ENCODE data around the gene EEIG2.

Gene EEIG2

GRCh38 chr1:108561689-108562326, 1.9 kb downstream of the EEIG2 start:
- TF ChIP-seq, protein P1, sequence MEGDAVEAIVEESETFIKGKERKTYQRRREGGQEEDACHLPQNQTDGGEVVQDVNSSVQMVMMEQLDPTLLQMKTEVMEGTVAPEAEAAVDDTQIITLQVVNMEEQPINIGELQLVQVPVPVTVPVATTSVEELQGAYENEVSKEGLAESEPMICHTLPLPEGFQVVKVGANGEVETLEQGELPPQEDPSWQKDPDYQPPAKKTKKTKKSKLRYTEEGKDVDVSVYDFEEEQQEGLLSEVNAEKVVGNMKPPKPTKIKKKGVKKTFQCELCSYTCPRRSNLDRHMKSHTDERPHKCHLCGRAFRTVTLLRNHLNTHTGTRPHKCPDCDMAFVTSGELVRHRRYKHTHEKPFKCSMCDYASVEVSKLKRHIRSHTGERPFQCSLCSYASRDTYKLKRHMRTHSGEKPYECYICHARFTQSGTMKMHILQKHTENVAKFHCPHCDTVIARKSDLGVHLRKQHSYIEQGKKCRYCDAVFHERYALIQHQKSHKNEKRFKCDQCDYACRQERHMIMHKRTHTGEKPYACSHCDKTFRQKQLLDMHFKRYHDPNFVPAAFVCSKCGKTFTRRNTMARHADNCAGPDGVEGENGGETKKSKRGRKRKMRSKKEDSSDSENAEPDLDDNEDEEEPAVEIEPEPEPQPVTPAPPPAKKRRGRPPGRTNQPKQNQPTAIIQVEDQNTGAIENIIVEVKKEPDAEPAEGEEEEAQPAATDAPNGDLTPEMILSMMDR (IDR thresholded peaks at IDR 0.05; ENCODE audit: low read depth, low read length) = peak; percentile 85
- Histone ChIP-seq H3K9me3 (ENCODE audit: severe bottlenecking) (no peaks in the 10 kb centered on the region), H3K4me3 (ENCODE audit: low read depth, low read length) (no peak overlapping the region), H3K27ac (no peak overlapping the region), H3K27me3 (ENCODE audit: insufficient read depth, low read depth, severe bottlenecking) (no peaks in the 10 kb centered on the region), H3K36me3 (no peaks in the 10 kb centered on the region)
- peak; percentile 82 for DNase-seq

GRCh38 chr1:108563808-108564207, 3.9 kb downstream of the EEIG2 start:
- no peak for DNase-seq
- Histone ChIP-seq H3K27ac (no peak overlapping the region), H3K27me3 (ENCODE audit: insufficient read depth, low read depth, severe bottlenecking) (no peaks in the 10 kb centered on the region), H3K9me3 (ENCODE audit: severe bottlenecking) (no peaks in the 10 kb centered on the region), H3K4me3 (ENCODE audit: low read depth, low read length) (no peak overlapping the region), H3K36me3 (no peaks in the 10 kb centered on the region)
- TF ChIP-seq, protein P1 (IDR thresholded peaks at IDR 0.05; ENCODE audit: low read depth, low read length) = no peak

DNA sequence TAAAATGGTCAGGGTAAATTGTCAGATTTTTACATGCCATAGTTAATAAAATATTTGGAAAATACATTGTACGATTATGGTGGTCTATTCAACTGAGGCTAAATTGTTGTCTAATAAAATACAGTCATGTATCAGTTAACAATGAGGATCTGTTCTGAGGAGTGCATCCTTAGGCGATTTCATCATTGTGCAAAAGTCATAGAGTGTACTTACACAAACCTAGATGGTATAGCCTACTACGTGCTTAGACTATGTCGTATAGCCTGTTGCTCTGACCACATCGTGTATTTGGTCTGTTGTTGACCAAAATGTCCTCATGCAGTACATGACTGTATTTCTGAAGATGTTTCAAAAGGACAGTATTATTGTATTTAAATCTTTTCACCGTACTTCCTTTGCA, 5.2 kb downstream of the EEIG2 start:
- TF ChIP-seq, protein P1 (IDR thresholded peaks at IDR 0.05; ENCODE audit: low read depth, low read length) = no peak
- no peaks in the 10 kb centered on the region for H3K27me3 ChIP-seq (ENCODE audit: insufficient read depth, low read depth, severe bottlenecking)
- no peaks in the 10 kb centered on the region for H3K9me3 ChIP-seq (ENCODE audit: severe bottlenecking)
- H3K4me3 ChIP-seq (ENCODE audit: low read depth, low read length) = no peak overlapping the region
- DNase-seq = no peak
- H3K36me3 ChIP-seq = no peaks in the 10 kb centered on the region
- no peak overlapping the region for H3K27ac ChIP-seq

GRCh38 chr1:108565512-108565911, 5.6 kb downstream of the EEIG2 start:
- Histone ChIP-seq H3K27ac (no peak overlapping the region), H3K27me3 (ENCODE audit: insufficient read depth, low read depth, severe bottlenecking) (no peaks in the 10 kb centered on the region), H3K36me3 (no peaks in the 10 kb centered on the region), H3K4me3 (ENCODE audit: low read depth, low read length) (no peak overlapping the region), H3K9me3 (ENCODE audit: severe bottlenecking) (no peaks in the 10 kb centered on the region)
- DNase-seq = no peak
- TF ChIP-seq, protein P1 (IDR thresholded peaks at IDR 0.05; ENCODE audit: low read depth, low read length) = no peak

- no peak overlapping the region for H3K27ac ChIP-seq
- no peaks in the 10 kb centered on the region for H3K36me3 ChIP-seq
- H3K4me3 ChIP-seq (ENCODE audit: low read depth, low read length) = no peak overlapping the region
- no peak for DNase-seq
- TF ChIP-seq, protein P1 (IDR thresholded peaks at IDR 0.05; ENCODE audit: low read depth, low read length) = no peak
- no peaks in the 10 kb centered on the region for H3K9me3 ChIP-seq (ENCODE audit: severe bottlenecking)
- H3K27me3 ChIP-seq (ENCODE audit: insufficient read depth, low read depth, severe bottlenecking) = no peaks in the 10 kb centered on the region
Measured at GRCh38 chr1:108568589-108568988, 8.7 kb downstream of the EEIG2 start.

Data from WERI-Rb-1 (cell line).